SH-SY5Y (cell line): ENCODE data around the gene SERPINF2.

Experiments used
- GATA2 ChIP-seq: IDR thresholded peaks from 2 replicates; pipeline ENCODE4 v1.6.1; 2011; ENCODE audit warnings: mild to moderate bottlenecking, low read depth, low read length
- GATA3 ChIP-seq: IDR thresholded peaks from 2 replicates; pipeline ENCODE4 v1.6.1; 2011; ENCODE audit warnings: low read depth, mild to moderate bottlenecking, low read length, moderate library complexity

DNA sequence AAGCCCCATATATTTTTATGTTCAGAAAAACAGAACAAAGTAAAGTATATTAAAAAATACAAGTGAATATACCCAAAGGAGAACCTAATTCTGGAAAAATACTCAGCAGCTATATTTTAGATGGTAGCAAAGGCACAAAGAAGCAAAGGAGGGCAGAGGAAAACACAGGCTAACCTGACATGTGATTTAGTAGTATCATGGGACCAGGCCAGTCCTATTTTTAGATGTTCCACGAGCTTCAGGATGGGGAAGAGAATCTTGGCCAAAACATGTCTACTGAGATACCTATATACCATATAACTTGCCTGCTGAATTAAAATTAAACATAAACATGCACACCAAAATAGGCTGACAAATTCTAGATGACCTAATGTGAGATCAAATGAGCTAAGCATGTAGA, 54.1 kb downstream of the SERPINF2 start:
- no peak for TF ChIP-seq GATA3
- TF ChIP-seq GATA2: no peak
